HL-60 (cell line): ENCODE results near the gene PAPOLA.

ENCODE experiments used
- DNase-seq, 2 experiments: peaks; one replicate each; pipeline ENCODE4 v3.0.0-alpha.2; 2010 to 2020; ENCODE audit warnings: low read depth in 1 of 2, low spot score in 1 of 2
- H3K27ac ChIP-seq: fragments of 250-450 bp; sonication (Bioruptor Pico); replicated peaks from 2 replicates; pipeline ENCODE4 v1.5.1; 2020; ENCODE audit warnings: mild to moderate bottlenecking, moderate library complexity
- H3K27me3 ChIP-seq: fragments of 250-450 bp; sonication (Bioruptor Pico); 2 replicates; pipeline ENCODE4 v1.5.1; 2021; ENCODE audit warnings: mild to moderate bottlenecking, moderate library complexity; ENCODE audit not compliant: insufficient read depth, poor library complexity, severe bottlenecking
- H3K4me3 ChIP-seq: replicated peaks from 2 replicates; pipeline ENCODE4 v1.5.1; 2011; ENCODE audit warnings: mild to moderate bottlenecking, control low read depth, low read length; ENCODE audit not compliant: insufficient read depth
- GABPA ChIP-seq: IDR thresholded peaks from 2 replicates; pipeline ENCODE4 v1.6.1; 2012; ENCODE audit warnings: low read depth
- POLR2AphosphoS5 ChIP-seq: IDR thresholded peaks from 2 replicates; pipeline ENCODE4 v1.6.1; 2012; ENCODE audit warnings: low read depth
- SPI1 ChIP-seq: IDR thresholded peaks from 2 replicates; pipeline ENCODE4 v1.6.1; 2012; ENCODE audit warnings: low read depth, mild to moderate bottlenecking, borderline replicate concordance
- long read RNA-seq: library from polyadenylated mRNA; unstranded; transcript quantifications from one replicate; pipeline ENCODE4 v2.0.0, GENCODE V29; 2020
- TF ChIP-seq, protein P1 (sequence below): IDR thresholded peaks from 2 replicates; pipeline ENCODE4 v1.6.1; 2012; ENCODE audit warnings: low read depth; ENCODE audit not compliant: insufficient replicate concordance
- TF ChIP-seq, protein P2 (sequence below): IDR thresholded peaks from one replicate; pipeline ENCODE4 v1.5.1; 2011; ENCODE audit warnings: low read length, control low read depth, inconsistent platforms; ENCODE audit not compliant: insufficient read depth

PAPOLA gene
- long read RNA-seq, full-length matches to known transcripts = 215 of 306 reads
- long read RNA-seq, partial matches to known transcripts = 54 of 306 reads
- long read RNA-seq, other reads (novel, unspliced or antisense) = 37 of 306 reads

- H3K27ac ChIP-seq = peak within 1 kb of the TSS; percentile 92
- no peak for TF ChIP-seq SPI1
- TF ChIP-seq POLR2AphosphoS5 = peak; percentile 87
- no peak for TF ChIP-seq GABPA
- TF ChIP-seq, protein P1, sequence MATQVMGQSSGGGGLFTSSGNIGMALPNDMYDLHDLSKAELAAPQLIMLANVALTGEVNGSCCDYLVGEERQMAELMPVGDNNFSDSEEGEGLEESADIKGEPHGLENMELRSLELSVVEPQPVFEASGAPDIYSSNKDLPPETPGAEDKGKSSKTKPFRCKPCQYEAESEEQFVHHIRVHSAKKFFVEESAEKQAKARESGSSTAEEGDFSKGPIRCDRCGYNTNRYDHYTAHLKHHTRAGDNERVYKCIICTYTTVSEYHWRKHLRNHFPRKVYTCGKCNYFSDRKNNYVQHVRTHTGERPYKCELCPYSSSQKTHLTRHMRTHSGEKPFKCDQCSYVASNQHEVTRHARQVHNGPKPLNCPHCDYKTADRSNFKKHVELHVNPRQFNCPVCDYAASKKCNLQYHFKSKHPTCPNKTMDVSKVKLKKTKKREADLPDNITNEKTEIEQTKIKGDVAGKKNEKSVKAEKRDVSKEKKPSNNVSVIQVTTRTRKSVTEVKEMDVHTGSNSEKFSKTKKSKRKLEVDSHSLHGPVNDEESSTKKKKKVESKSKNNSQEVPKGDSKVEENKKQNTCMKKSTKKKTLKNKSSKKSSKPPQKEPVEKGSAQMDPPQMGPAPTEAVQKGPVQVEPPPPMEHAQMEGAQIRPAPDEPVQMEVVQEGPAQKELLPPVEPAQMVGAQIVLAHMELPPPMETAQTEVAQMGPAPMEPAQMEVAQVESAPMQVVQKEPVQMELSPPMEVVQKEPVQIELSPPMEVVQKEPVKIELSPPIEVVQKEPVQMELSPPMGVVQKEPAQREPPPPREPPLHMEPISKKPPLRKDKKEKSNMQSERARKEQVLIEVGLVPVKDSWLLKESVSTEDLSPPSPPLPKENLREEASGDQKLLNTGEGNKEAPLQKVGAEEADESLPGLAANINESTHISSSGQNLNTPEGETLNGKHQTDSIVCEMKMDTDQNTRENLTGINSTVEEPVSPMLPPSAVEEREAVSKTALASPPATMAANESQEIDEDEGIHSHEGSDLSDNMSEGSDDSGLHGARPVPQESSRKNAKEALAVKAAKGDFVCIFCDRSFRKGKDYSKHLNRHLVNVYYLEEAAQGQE = peak; percentile 62
- TF ChIP-seq, protein P2, sequence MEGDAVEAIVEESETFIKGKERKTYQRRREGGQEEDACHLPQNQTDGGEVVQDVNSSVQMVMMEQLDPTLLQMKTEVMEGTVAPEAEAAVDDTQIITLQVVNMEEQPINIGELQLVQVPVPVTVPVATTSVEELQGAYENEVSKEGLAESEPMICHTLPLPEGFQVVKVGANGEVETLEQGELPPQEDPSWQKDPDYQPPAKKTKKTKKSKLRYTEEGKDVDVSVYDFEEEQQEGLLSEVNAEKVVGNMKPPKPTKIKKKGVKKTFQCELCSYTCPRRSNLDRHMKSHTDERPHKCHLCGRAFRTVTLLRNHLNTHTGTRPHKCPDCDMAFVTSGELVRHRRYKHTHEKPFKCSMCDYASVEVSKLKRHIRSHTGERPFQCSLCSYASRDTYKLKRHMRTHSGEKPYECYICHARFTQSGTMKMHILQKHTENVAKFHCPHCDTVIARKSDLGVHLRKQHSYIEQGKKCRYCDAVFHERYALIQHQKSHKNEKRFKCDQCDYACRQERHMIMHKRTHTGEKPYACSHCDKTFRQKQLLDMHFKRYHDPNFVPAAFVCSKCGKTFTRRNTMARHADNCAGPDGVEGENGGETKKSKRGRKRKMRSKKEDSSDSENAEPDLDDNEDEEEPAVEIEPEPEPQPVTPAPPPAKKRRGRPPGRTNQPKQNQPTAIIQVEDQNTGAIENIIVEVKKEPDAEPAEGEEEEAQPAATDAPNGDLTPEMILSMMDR = no peak
- DNase-seq = peak; percentile 91 to 96
- H3K4me3 ChIP-seq = peak within 1 kb of the TSS; percentile 94
- no peaks in the 10 kb centered on the region for H3K27me3 ChIP-seq
These were observed at the start of gene PAPOLA for GRCh38 chr14:96501740-96502620. TSS of gene PAPOLA (plus strand) at chr14:96502382. CDS start at chr14:96502593, 211 bp downstream.

DNA sequence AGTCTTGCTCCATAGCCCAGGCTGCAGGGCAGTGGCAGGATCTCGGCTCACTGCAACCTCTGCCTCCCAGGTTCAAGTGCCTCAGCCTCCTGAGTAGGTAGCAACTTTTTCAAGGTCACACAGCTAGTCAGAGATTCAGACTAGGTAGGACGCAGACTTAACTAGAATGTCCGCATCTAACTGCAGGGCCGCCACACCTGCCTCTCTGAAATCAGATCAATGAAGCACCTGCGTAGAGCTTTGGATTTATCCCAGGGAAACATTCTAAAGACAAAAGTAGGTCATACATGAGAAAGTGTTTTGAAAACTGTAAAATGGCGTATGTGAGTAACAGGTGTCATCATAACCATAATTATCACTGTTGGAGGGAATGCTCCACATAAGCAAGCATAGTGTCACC lies 49.5 kb upstream of the PAPOLA start:
- no peak overlapping the region for H3K27ac ChIP-seq
- no peaks in the 10 kb centered on the region for H3K27me3 ChIP-seq
- H3K4me3 ChIP-seq = no peak overlapping the region
- TF ChIP-seq POLR2AphosphoS5 (no peak), SPI1 (no peak), GABPA (no peak)
- TF ChIP-seq, protein P1 = no peak
- TF ChIP-seq, protein P2 = no peak
- DNase-seq = no peak

- TF ChIP-seq GABPA = no peak
- TF ChIP-seq, protein P1 = no peak
- TF ChIP-seq, protein P2 = no peak
- no peak for TF ChIP-seq POLR2AphosphoS5
- no peak for TF ChIP-seq SPI1
- Histone ChIP-seq H3K27me3 (no peaks in the 10 kb centered on the region), H3K27ac (no peak overlapping the region), H3K4me3 (no peak overlapping the region)
- DNase-seq = no peak
These were observed 46.6 kb upstream of the PAPOLA start for GRCh38 chr14:96455588-96455987.
